ENCODE results near the gene TRPC4AP. TPM values are rescaled to one million over a fixed set of nuclear protein-coding genes. Genes with fewer than 3 reads are reported as not detected.
A peak's percentile ranks its signal among the peaks of the same experiment; 100 is the strongest.

The TRPC4AP gene
- total RNA-seq, 2 donors from 2014 or later, result 84.2 to 103 TPM

DNA sequence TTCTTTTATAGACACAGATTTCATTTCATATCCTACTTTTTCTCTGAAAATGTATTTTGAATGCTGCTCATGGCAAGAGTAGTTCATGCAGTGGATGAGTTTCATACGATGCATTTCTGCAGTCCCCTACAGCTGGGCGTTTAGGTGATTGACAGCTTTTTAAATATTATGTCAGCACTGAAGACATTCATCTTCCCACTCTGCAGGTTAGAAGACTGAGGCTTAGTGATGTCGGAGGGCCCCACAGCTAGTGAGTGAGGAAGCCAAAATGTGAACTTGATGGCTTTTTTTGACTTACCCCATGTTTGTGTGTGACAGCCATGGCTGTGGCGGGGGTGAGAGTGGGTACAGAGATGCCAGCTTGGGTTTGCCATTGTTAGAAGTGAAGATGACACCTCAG is 103.5 kb downstream of the TRPC4AP start:
- TF ChIP-seq, protein P1, sequence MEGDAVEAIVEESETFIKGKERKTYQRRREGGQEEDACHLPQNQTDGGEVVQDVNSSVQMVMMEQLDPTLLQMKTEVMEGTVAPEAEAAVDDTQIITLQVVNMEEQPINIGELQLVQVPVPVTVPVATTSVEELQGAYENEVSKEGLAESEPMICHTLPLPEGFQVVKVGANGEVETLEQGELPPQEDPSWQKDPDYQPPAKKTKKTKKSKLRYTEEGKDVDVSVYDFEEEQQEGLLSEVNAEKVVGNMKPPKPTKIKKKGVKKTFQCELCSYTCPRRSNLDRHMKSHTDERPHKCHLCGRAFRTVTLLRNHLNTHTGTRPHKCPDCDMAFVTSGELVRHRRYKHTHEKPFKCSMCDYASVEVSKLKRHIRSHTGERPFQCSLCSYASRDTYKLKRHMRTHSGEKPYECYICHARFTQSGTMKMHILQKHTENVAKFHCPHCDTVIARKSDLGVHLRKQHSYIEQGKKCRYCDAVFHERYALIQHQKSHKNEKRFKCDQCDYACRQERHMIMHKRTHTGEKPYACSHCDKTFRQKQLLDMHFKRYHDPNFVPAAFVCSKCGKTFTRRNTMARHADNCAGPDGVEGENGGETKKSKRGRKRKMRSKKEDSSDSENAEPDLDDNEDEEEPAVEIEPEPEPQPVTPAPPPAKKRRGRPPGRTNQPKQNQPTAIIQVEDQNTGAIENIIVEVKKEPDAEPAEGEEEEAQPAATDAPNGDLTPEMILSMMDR (conservative IDR thresholded peaks at IDR 0.05), result no peak
- Mint-ChIP-seq H3K27me3 (ENCODE audit: insufficient read depth) (peaks cover 9% of the 10 kb centered on the region), H3K4me3 (no peak overlapping the region), H3K4me1 (peaks cover 4% of the 10 kb centered on the region), H3K36me3 (ENCODE audit: low read depth) (peaks cover 14% of the 10 kb centered on the region), H3K27ac (peak overlapping the region; percentile 10), H3K9me3 (no peaks in the 10 kb centered on the region)
- 85 to 91% methylated on average over 4 of the region's 4 CpGs for WGBS, 2 experiments (ENCODE audit: insufficient coverage in 1 of 2, insufficient read length in 1 of 2)
- Histone ChIP-seq H3K36me3 (ENCODE audit: control insufficient read depth, insufficient read depth, low read length) (no peaks in the 10 kb centered on the region), H3K27me3 (ENCODE audit: control insufficient read depth, insufficient read depth, low read length, poor library complexity, severe bottlenecking) (no peaks in the 10 kb centered on the region), H3K4me1 (ENCODE audit: control insufficient read depth, insufficient read depth, low read length) (no peaks in the 10 kb centered on the region), H3K9ac (ENCODE audit: extremely low read depth, low read length, poor library complexity, severe bottlenecking) (no peak overlapping the region), H3K4me3 (ENCODE audit: low read length) (no peak overlapping the region), H3K27ac (ENCODE audit: low read depth, low read length) (no peak overlapping the region), H3K9me3 (ENCODE audit: control insufficient read depth, low read length) (no peaks in the 10 kb centered on the region)
- no peak for DNase-seq

DNA sequence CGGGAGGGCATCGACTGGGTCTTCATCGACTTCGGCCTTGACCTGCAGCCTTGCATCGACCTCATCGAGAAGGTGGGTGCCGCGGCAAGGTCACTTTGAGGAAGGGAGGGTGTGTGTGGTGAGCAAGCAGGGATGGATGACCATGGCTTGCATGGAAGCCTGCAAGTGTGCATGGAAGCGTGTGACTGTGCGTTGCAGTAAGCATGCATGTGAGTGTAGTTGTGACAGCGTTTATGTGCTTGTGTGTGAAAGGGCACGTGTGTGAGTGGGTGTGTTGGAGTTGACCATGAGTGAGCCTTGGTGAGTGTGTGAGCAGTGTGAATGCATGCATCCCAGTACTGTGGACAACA is 104.4 kb downstream of the TRPC4AP start:
- Mint-ChIP-seq H3K27me3 (ENCODE audit: insufficient read depth) (peaks cover 17% of the 10 kb centered on the region), H3K36me3 (ENCODE audit: low read depth) (peaks cover 8% of the 10 kb centered on the region), H3K4me1 (peaks cover 9% of the 10 kb centered on the region), H3K27ac (no peak overlapping the region), H3K4me3 (no peak overlapping the region), H3K9me3 (no peaks in the 10 kb centered on the region)
- no peak overlapping the region for H3K27ac ChIP-seq (ENCODE audit: low read depth, low read length)
- DNase-seq, result no peak
- no peak overlapping the region for H3K4me3 ChIP-seq (ENCODE audit: low read length)
- H3K36me3 ChIP-seq (ENCODE audit: control insufficient read depth, insufficient read depth, low read length), result no peaks in the 10 kb centered on the region
- no peaks in the 10 kb centered on the region for H3K4me1 ChIP-seq (ENCODE audit: control insufficient read depth, insufficient read depth, low read length)
- no peaks in the 10 kb centered on the region for H3K27me3 ChIP-seq (ENCODE audit: control insufficient read depth, insufficient read depth, low read length, poor library complexity, severe bottlenecking)
- H3K9me3 ChIP-seq (ENCODE audit: control insufficient read depth, low read length), result no peaks in the 10 kb centered on the region
- no peak overlapping the region for H3K9ac ChIP-seq (ENCODE audit: extremely low read depth, low read length, poor library complexity, severe bottlenecking)
- WGBS, 2 experiments (ENCODE audit: insufficient coverage in 1 of 2, insufficient read length in 1 of 2), result 95% methylated on average over 12 of the region's 12 CpGs
- TF ChIP-seq, protein P1 (conservative IDR thresholded peaks at IDR 0.05), result no peak

DNA sequence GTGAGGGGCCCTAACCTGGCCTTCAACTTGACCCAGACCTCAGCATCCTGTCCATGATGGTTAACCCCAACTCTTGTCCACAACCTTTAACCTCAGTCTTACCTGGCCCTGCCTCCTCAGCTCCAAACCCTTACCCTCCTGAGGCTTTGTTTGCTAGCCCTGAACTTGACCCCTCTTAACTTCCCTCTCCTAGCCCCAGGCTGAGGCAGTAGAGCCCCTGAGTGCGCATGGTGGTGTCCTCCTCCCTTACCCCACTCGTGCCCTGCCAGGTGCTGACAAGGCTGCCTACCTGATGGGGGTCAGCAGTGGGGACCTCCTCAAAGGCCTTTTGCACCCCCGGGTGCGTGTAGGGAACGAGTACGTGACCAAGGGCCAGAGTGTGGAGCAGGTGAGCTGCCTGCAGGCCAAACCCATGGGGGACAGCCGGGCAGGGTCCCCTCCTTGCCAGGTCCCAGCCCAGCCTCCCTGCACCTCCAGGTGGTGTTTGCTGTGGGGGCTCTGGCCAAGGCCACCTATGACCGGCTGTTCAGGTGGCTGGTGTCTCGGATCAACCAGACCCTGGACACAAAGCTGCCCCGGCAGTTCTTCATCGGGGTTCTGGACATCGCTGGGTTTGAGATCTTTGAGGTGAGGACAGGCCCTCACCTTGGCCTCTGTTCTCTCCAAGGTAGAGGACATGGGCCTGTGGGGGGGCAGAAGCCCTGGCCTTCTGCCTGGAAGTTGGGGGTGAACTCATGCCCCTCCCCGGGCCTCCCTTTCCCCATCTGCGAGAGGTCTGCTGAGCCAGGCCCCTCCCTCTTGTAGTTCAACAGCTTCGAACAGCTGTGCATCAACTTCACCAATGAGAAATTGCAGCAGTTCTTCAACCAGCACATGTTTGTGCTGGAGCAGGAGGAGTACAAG is 105.1 kb downstream of the TRPC4AP start:
- Histone ChIP-seq H3K36me3 (ENCODE audit: control insufficient read depth, insufficient read depth, low read length) (no peaks in the 10 kb centered on the region), H3K4me3 (ENCODE audit: low read length) (no peak overlapping the region), H3K27me3 (ENCODE audit: control insufficient read depth, insufficient read depth, low read length, poor library complexity, severe bottlenecking) (no peaks in the 10 kb centered on the region), H3K4me1 (ENCODE audit: control insufficient read depth, insufficient read depth, low read length) (no peaks in the 10 kb centered on the region), H3K27ac (ENCODE audit: low read depth, low read length) (no peak overlapping the region), H3K9ac (ENCODE audit: extremely low read depth, low read length, poor library complexity, severe bottlenecking) (no peak overlapping the region), H3K9me3 (ENCODE audit: control insufficient read depth, low read length) (no peaks in the 10 kb centered on the region)
- TF ChIP-seq, protein P1 (conservative IDR thresholded peaks at IDR 0.05), result no peak
- 87 to 88% methylated on average over 9 to 15 of the region's 15 CpGs for WGBS, 2 experiments (ENCODE audit: insufficient coverage in 1 of 2, insufficient read length in 1 of 2)
- Mint-ChIP-seq H3K27ac (no peak overlapping the region), H3K27me3 (ENCODE audit: insufficient read depth) (peaks cover 17% of the 10 kb centered on the region), H3K4me3 (no peak overlapping the region), H3K9me3 (no peaks in the 10 kb centered on the region), H3K4me1 (peaks cover 9% of the 10 kb centered on the region), H3K36me3 (ENCODE audit: low read depth) (peaks cover 8% of the 10 kb centered on the region)
- no peak for DNase-seq
